NCI-H1417 treated with DMSO at 0.1 percent for 48 hours (cell line): Measurements from ENCODE around the gene NDUFAF7.
"Not testable (repeated sequence)": the region's sequence is repeated elsewhere in the genome, so short reads cannot be mapped to it uniquely, and the experiment has no call there.

Experiments
- DNase-seq: peaks from one replicate; lab custom pipeline; 2025; lab: John Stamatoyannopoulos, UW

The NDUFAF7 gene

GRCh38 chr2:37282746-37283145 is 51.3 kb downstream of the NDUFAF7 start:
- no peak for DNase-seq

GRCh38 chr2:37283207-37283606 is 51.7 kb downstream of the NDUFAF7 start:
- DNase-seq: no peak

GRCh38 chr2:37284381-37284780 is 52.9 kb downstream of the NDUFAF7 start:
- DNase-seq: no peak

- DNase-seq: no peak
Observed at GRCh38 chr2:37287966-37288365, 56.5 kb downstream of the NDUFAF7 start.

- no peak for DNase-seq
Observed at GRCh38 chr2:37291680-37292079, 60.2 kb downstream of the NDUFAF7 start.

- not testable (repeated sequence) for DNase-seq
Observed at GRCh38 chr2:37294858-37295257, 63.4 kb downstream of the NDUFAF7 start.

- DNase-seq: no peak
Observed at GRCh38 chr2:37295469-37296073, 64.1 kb downstream of the NDUFAF7 start.

GRCh38 chr2:37297632-37298031 is 66.2 kb downstream of the NDUFAF7 start:
- DNase-seq: no peak
